GM19468 (cell line): Measurements from ENCODE around the gene TLR6.

Source experiments
- ATAC-seq: cut with Tn5 transposase; IDR thresholded peaks from one replicate; pipeline ENCODE4 v1.9.1; 2021; ENCODE audit warnings: mild to moderate bottlenecking, moderate library complexity, moderate number of reproducible peaks; ENCODE audit not compliant: unreplicated experiment; ENCODE audit errors: extremely low read depth

TLR6 gene

DNA sequence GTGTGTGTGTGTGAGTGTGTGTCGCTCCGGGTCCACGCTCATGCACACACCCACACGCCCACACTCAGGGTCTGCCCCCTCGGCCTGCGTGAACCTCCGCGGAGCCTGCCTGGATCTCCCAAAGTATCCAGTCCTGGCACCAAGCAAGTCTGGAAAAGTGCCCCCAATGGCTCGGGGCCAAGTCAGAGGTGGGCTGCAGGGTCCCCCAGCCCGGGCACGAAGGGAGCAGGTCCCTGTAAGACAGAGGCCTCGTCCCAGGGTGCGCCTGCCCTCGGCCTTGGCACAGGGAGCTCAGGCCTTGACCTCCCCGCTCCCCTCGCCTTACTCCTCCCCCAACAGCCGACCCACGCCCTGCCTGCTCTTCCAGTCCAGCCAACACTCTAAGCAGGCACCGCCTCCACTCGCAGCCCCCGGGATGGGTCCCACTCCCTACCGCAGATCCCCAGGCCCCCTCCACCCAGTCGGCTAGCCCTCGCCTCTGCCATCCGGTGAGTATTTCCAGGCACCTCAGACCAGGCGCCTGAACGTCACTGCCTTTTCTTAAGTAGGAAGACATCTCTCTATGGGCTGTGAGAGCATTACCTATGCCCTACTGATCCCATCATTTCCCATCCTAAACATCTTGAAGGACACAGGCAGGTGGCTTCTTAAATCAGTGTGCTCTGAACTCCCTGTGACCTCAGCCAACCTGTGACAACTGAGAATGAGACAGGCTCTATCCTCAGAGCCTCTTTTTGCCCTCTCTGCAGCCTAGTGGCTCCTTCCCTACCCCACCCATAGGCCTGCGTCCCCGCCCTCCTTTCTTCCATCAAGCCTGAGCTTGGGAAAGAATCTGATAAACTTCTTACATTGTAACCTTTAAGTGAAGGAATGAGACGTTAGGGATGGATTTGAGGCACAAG, 11.7 kb upstream of the TLR6 start:
- no peak for ATAC-seq

DNA sequence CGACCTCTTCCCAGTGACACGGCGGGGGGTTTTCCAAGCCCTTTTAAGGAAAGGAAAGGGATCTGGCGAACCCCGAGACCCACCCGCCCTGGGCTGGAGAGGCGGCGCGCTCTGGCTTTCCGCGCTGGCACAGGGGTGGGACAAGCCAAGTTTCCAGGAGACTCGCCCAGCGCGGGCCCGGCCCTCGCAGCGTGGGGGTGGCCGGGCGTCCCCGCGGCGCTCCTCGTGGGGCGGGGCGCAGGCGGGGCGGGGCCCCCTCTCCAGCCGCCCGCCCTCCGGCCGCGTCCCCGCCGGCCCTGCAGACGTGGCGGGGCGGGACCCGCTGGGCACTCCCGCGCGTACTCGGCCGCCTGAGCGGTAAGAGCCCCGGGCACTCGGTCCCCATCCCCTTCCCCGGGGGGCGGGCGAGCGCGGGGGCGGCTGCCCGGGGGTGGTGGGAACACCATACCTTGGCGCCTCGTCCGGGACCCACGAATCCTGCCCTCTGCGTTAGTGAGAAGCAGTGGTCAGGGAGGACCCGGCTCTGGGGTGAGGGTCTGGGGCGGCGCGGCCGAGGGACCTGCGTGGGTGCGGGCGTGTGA, 11.0 kb upstream of the TLR6 start, which contains the start of gene FAM114A1:
FAM114A1 (plus strand) TSS at position 329 of the 581 bp plus-strand sequence. CDS start 10,273 bp downstream, outside the sequence.
- ATAC-seq = peak; percentile 93

DNA sequence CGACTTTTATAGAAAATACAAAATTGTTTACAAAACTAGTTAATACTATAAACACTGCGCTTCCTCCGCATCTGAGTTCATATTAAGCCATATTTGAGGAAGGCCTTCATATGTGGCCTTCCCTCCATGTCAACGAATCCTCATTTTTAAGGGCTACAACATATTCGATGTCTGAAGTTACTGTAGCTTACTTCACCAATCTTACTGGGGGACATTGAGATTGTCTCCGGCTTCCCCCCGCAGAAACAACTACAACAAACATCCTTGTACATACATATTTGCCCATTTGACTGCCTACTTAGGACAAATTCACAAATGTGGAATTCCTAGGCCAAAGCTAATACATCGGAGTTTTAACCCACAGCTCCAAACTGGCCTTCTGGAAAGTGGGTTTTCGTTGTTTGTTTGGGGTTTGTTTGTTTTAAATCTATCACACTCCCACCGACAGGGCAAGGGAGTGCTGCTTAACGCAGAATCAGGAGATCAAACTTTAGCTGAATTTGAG, 10.4 kb upstream of the TLR6 start:
- ATAC-seq = no peak

DNA sequence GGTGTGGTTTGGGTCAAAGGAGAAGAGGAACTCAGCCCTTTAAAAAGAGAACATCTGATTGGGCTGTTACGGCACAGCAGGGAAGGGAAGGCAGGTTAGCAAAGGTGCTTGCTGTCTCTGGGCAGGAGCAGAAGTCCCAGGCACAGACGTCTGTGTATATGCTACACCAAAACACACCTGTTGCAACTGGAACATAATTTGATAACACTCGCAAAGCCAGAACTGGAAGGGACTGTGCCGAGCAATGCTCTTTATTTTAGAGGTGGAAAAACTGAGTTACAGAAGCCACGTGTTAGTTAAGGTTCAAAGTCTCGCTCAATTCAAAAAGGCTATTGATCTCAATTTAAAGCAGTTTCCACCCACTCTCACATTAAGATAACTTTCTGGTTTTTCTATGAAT, 8.8 kb upstream of the TLR6 start:
- ATAC-seq = no peak

DNA sequence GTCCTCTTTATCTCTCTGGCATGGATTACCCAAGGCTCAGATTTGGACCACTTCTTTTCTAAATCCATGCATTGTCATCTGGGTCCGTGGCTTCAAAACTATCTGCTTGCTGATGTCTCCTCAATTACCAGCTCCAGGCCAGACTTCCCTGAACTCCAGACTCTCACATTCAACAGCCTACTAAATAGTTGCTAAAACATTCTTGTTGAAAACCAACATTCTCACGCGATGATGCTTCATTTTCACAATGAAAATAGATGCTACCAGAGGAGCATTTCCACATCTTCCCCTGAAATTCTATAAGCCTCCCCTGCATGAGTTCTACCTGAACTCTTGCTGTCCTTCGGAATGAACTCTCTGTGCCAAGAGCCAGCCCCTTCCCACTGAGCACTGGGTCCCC, 5.2 kb upstream of the TLR6 start:
- no peak for ATAC-seq

DNA sequence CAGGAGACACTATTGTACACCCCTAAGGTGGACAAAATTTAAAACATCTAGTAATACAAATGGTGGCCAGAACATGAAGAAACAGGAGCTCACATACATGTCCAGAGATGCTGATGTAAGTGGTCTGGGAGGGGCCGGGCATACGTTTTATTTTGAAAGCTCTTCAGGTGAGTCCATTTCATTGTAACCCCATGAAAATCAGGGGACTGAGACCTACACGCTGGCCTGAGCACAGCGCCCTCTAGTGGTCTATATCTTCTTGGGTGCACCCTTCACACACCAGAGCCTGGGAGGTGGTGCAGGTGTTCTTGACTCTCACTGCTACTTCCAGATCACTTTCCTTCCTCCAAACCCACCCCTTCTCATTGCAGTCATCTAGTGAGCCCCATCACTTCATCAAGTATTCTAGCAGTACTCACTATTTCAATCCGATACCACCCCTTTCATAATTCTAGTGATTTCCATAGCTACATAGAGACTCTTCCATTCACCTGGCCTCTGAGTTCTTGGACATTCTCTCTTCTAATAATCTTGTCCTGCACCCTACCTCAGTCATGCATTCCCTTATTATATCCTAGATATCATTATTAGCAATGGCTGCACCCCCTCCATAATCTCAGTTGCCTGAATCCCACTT, 4.3 kb upstream of the TLR6 start:
- ATAC-seq = peak; percentile 25

DNA sequence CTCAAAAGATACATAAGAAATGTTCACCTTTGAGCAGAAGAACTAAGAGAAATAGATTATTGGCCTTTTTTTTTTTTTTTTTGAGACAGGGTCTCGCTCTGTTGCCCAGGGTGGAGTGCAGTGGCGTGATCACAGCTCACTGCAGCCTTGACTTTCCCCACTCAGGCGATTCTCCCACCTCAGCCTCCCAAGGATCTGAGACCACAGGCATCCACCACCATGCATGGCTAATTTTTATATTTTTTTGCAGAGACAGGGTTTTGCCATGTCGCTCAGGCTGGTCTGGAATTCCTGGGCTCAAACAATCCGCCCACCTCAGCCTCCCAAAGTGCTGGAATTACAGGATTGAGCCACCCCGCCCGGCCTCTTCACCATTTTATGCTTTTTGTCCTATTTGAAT, 2.9 kb upstream of the TLR6 start:
- ATAC-seq = no peak

DNA sequence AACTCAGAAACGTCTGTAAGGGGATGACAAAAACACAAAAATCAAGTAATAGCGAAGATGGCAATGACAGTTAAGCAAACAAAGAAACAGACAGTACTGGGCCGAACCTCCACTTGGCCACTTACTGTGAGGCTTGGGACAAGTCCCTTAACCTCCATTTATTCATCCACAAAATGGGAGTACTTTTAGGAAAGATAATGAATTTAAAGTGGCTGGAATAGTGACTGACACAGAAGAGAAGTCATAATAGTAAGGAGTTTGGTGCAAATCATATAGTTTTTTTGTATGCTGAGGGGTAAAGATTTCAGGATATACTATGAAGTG, 1.4 kb upstream of the TLR6 start:
- no peak for ATAC-seq

DNA sequence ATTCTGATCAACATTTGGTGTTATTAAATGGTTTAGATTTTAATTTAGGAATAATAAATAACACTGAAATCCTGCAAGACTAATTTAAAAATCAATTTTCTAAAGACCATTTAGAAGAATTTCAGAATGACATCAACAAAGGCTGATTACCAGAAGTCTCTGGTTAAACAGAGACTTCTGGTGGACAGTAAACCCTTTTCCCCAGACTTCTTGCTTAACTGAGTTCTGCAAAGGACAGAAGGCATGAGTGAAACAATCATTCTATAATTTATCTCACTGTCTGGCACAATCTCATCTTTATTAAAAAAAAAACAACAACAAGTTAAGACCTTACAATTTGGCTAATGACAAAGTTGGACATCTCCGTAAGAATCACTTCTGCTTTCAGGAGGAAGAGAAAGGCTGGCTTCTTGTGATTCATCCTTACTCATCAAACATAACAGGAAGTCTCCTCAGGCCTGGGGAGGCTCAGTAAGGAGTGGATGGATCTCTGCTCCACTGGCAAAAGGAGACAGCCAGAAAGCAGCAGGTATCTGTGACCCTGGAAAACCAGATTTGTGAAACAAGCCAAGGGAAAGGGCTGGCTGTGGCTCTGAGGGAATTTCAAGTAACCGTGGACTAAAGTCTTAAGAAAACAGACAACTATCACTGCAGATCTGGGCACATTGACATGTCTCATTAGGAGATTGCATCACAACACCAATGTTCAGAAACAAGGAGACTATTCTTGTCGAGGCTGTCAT, 908 bp upstream of the TLR6 start:
- ATAC-seq = no peak

DNA sequence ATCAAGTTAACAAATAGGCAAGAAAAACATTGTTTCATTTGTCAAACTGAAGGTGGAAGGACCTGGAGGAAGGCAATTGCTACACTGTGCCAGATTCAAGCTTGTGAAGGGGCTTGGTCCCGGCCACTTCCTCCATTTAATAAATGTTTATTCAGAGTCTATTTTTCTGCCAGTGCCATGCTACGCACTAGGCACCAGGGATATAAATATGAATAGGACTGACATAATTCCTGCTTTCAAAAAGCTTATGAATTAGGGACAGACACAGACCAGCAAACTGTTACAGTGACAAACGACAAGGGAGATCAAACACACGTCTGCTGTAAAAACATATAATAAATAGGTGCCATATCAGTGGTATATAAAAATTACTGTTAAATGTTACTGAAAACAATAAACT, 571 bp downstream of the TLR6 start:
- no peak for ATAC-seq

DNA sequence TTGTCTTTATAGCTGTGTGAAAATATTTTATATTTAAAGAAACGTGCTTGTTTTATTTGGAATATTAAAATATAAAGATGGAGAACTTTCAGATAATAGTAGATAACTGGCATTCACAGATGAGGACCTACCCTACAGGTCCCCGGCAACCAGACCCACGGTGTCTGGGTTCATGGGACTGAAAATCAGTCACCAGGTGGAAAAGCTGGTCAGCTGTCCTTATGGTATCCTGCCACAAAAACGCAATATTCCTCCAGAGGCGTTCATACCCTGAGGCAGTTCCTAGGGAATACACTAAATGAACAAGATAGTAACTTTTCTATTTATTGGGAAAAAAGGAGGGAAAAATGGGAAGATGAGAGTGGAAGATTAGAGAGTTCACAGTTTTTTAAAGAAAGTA, 1.2 kb downstream of the TLR6 start:
- ATAC-seq = no peak

DNA sequence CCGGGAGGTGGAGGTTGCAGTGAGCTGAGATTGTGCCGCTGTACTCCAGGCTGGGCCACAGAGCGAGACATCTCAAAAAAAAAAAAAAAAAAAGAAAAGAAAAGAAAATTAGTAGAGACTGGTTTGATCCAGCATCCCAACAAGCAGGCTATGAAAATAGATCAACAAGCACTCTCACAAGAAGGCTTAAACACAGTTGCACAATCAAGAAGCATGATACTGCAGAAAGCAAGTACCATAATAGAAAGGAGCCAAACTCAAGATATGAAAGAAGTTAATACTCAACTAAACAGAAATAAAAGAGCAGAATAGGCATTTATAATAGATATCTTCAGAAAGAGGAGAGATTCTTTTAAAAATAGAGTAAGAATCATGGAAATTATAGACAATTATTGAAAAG, 10.6 kb downstream of the TLR6 start:
- ATAC-seq = no peak

DNA sequence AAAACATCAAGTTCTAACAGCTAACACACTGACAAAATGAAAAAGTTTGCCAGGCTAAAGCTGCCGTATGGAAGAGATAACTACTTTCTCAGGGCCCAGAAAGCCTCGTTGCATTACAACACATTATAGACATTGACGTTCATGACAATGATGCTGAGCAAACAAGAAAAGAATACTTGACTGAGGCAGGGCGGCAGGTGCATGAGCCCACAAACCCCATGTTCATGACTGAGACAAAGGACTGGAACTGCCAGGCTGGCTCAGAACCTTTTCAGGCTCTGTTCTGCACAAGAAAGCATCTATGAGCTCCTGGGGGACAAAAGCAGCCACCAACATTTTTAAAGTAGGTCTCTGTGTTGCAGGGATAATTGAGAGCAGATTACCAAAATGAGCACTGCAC, 13.6 kb downstream of the TLR6 start:
- no peak for ATAC-seq

DNA sequence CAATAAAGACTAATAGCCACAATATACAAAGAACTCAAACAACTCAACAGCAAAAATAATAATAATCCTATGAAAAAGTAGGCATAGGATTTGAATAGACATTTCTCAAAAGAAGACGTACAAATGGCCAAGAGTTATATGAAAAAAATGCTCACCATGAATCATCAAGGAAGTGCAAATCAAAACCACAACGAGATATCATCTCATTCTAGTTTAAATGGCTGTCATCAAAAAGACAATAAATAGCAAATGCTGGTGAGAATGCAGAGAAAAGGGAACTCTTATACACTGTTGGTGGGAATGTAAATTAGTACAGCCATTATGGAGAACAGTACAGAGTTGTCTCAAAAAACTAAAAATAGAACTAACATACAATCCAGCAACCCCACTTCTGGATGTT, 18.8 kb downstream of the TLR6 start:
- ATAC-seq = no peak

DNA sequence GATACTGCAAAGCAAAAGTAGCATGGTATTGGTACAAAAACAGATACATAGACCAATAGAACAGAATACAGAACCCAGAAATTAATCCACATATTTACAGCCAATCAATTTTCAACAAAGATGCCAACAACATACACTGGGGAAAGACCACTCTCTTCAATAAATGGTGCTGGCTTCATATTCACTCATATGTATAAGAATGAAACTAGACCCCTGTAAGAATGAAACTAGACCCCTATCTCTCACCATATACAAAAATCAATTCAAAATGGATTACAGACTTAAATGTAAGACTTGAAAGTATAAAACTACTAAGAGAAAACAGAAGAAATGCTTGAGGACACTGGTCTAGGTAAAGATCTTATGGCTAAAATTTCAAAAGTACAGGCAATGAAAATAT, 19.3 kb downstream of the TLR6 start:
- no peak for ATAC-seq

DNA sequence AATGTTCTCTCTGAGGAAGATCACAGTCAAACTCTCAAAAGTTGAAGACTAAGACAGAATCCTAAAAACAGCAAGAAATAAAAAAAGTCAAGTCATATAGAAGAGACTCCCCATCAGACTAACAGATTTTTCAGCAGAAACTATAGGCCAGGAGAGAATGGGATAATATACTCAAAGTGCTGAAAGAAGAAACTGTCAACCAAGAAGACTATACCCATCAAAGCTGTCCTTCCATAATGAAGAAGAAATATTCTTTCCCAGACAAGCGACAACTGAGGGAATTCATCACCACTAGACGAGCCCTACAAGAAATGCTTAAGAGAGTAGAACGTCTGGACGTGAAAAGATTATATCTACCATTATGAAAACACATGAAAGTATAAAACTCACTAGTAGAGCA, 22.0 kb downstream of the TLR6 start:
- no peak for ATAC-seq

DNA sequence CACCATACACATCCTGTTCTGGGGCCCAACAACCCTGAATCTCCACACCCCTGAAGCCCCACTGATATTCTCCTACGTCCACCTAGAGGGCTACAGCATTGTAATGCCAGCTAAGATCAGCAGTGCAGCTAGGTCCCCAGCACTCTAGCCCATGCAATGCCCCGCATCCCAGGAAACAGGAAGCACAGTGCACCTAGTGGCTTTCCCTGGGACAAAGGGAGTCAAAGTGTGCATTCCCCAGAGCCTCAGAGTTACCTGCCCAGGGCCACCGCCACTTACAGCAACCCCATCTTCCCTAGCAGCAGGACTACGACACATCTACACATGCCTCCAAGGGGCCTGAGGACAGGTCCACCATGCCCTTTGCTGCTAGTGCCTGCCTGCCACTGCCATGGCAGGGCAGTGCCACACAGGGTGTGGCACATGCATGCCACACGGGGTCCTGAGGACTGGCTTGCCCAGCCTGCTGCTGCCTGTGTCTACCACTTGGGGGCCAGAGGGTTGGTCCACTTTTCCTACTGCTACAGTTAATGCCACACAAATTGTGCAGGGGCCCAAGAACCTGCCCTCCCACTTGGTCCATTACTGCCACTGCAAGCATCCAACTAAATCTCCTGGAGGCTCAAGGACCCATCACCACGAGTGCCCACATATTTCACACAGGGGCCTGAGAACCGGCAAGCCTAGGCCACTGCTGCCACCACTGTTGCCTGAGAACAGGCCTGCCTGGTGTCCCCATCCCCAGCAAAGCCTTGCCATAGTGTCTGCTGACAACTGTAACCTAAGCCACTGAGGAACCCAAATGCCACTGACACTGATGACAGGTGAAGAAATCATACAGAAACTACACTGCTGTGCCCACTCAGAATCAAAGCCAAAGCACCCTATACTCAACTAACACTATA, 23.7 kb downstream of the TLR6 start:
- ATAC-seq = no peak

DNA sequence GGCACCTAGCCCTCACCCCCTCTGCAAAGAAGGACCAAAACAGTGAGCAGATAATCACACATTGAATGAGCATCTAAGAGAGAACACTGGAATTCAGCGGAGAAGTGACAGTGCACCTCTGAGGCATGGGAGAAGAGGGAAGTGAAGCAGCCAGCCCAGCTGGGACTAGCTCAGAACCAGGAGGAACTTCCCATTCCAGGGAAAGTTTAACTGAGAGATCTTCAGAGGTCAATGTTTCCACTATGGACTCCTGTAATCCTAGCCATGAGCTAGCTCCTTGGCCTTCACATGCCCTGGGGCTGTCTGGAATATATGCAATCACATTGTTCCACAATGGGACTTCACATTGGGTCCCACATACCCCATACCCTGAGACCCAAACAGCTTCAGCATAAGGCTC, 24.4 kb downstream of the TLR6 start:
- ATAC-seq = no peak

DNA sequence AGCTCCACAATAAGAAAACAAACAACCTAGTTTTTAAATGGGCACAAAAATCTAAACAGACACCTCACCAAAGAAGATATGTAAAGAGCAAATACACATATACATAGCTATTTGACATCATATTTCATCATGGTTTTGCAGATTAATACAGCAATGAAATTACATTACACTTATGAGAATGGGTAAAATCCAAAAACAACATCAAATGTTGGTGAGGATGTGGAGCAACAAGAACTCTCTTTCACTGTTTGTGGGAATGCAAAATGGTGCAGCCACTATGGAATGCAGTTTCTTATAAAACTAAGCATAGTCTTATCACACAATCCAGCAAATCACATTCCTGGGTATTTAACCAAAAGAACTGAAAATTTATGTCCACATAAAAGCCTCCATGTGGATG, 25.0 kb downstream of the TLR6 start:
- no peak for ATAC-seq

DNA sequence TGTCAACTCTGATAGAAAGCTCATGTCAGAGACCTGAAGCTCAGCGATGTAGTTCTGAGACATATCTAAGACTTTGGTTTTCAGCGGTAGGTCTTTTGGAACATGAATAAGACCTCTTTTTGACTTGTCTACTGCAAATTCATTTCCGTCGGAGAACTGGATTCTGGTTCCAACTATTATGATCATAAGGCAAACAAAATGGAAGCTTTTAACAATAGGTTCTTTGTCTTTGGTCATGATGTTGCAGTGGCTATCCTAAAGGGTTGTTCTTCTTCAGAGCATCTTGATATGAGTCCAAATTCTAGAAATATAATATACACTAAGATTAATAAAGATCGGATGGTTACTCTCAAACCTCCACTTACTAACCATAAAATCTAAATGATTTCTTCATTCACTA, 27.4 kb downstream of the TLR6 start:
- no peak for ATAC-seq
